ENCODE data around the gene GLI2.

- TF ChIP-seq POLR2A (IDR thresholded peaks at IDR 0.05) (no peak), CTCF (IDR thresholded peaks at IDR 0.05) (no peak)
Measured at GRCh38 chr2:120764991-120765677, 29.5 kb downstream of the GLI2 start.
